Sigmoid colon (tissue), 4 donors: ENCODE data around the gene FTO.

Source experiments
- EP300 ChIP-seq, 4 donors: sonication (generic); formaldehyde crosslinking; IDR thresholded peaks; one replicate each; pipeline ENCODE4 v1.6.1; 2017; ENCODE audit warnings: antibody characterized with exemption in 4 of 4
- POLR2A ChIP-seq, 2 donors: fragments of 450-650 bp; IDR thresholded peaks; one replicate each; pipeline ENCODE4 v1.6.1; 2016; ENCODE audit warnings: antibody characterized with exemption in 2 of 2, mild to moderate bottlenecking in 2 of 2, moderate library complexity in 2 of 2
- POLR2AphosphoS5 ChIP-seq, 4 donors: sonication (generic); formaldehyde crosslinking; IDR thresholded peaks; one replicate each; pipeline ENCODE4 v1.6.1; 2017; ENCODE audit warnings: antibody characterized with exemption in 4 of 4
- TF ChIP-seq, protein P1 (sequence below), 4 experiments: fragments of 450-650 bp in 3 of 4; fragments of 200-600 bp in 1 of 4; IDR thresholded peaks; one replicate each; pipeline ENCODE4 v1.5.1; 2016 to 2019; ENCODE audit warnings: antibody characterized with exemption in 4 of 4, mild to moderate bottlenecking in 3 of 4, moderate library complexity in 2 of 4

DNA sequence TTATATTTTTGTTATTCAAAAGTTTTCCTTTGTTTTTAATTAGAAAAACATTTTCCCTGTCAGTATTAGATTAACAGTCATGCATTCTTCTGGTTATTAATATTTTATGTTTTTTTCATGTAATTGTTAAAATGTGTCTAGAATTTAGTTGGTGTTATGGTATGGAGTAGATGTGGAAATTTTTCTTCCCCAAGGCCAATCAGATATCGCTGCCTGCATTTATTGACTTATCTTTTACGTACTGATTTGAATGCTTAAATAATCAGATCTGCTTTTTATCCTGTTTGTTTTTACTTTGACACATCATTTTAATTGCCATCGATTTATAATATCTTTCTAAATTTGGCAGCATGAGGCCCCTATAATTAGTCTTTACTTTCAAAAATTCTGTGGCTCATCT, 13.6 kb downstream of the FTO start:
- TF ChIP-seq POLR2A (IDR thresholded peaks at IDR 0.05) (no peak), EP300 (IDR thresholded peaks at IDR 0.05) (no peak), POLR2AphosphoS5 (IDR thresholded peaks at IDR 0.05) (no peak)
- TF ChIP-seq, protein P1, sequence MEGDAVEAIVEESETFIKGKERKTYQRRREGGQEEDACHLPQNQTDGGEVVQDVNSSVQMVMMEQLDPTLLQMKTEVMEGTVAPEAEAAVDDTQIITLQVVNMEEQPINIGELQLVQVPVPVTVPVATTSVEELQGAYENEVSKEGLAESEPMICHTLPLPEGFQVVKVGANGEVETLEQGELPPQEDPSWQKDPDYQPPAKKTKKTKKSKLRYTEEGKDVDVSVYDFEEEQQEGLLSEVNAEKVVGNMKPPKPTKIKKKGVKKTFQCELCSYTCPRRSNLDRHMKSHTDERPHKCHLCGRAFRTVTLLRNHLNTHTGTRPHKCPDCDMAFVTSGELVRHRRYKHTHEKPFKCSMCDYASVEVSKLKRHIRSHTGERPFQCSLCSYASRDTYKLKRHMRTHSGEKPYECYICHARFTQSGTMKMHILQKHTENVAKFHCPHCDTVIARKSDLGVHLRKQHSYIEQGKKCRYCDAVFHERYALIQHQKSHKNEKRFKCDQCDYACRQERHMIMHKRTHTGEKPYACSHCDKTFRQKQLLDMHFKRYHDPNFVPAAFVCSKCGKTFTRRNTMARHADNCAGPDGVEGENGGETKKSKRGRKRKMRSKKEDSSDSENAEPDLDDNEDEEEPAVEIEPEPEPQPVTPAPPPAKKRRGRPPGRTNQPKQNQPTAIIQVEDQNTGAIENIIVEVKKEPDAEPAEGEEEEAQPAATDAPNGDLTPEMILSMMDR (IDR thresholded peaks at IDR 0.05): no peak
